H9 (cell line): ENCODE measurements around the gene BAG3. TPM values are rescaled to one million over a fixed set of nuclear protein-coding genes. Genes with fewer than 3 reads are reported as not detected.

Experiments used
- DNase-seq: peaks from one replicate; pipeline ENCODE4 v3.0.0-alpha.2; 2017
- H2AFZ ChIP-seq: one replicate; pipeline ENCODE4 v1.6.1; 2013; ENCODE audit warnings: mild to moderate bottlenecking, low read length, control low read depth, moderate library complexity
- H2AK5ac ChIP-seq: 2 replicates; pipeline ENCODE4 v1.6.1; 2013; ENCODE audit warnings: low read length, control low read depth, mixed read lengths; ENCODE audit not compliant: insufficient read length
- H2BK120ac ChIP-seq: one replicate; pipeline ENCODE4 v1.6.1; 2013; ENCODE audit warnings: low read depth, mild to moderate bottlenecking, low read length, control low read depth, inconsistent platforms; ENCODE audit not compliant: poor library complexity, severe bottlenecking
- H2BK12ac ChIP-seq: 2 replicates; pipeline ENCODE4 v1.6.1; 2013; ENCODE audit warnings: low read length, control low read depth, mixed read lengths, low read depth; ENCODE audit not compliant: insufficient read length
- H2BK15ac ChIP-seq: 2 replicates; pipeline ENCODE4 v1.6.1; 2013; ENCODE audit warnings: low read depth, low read length, control low read depth
- H2BK20ac ChIP-seq: one replicate; pipeline ENCODE4 v1.6.1; 2013; ENCODE audit warnings: low read depth, mild to moderate bottlenecking, low read length, control low read depth, inconsistent platforms; ENCODE audit not compliant: poor library complexity, severe bottlenecking
- H2BK5ac ChIP-seq: 2 replicates; pipeline ENCODE4 v1.6.1; 2013; ENCODE audit warnings: low read length, control low read depth, mixed read lengths; ENCODE audit not compliant: insufficient read length
- H3K14ac ChIP-seq: 2 replicates; pipeline ENCODE4 v1.6.1; 2013; ENCODE audit warnings: low read length, control low read depth; ENCODE audit not compliant: insufficient read depth
- H3K18ac ChIP-seq: 2 replicates; pipeline ENCODE4 v1.6.1; 2013; ENCODE audit warnings: low read depth, mild to moderate bottlenecking, mixed read lengths, low read length, control low read depth; ENCODE audit not compliant: insufficient read length
- H3K23ac ChIP-seq: 2 replicates; pipeline ENCODE4 v1.6.1; 2013; ENCODE audit warnings: low read length, control low read depth, mixed read lengths, low read depth; ENCODE audit not compliant: insufficient read length
- H3K23me2 ChIP-seq: 2 replicates; pipeline ENCODE4 v1.6.1; 2013; ENCODE audit warnings: low read depth, mild to moderate bottlenecking, mixed read lengths, low read length, control low read depth; ENCODE audit not compliant: insufficient read length, poor library complexity, severe bottlenecking
- H3K27ac ChIP-seq: 2 replicates; pipeline ENCODE4 v1.5.1; 2013; ENCODE audit warnings: low read length, control low read depth, mixed read lengths, low read depth; ENCODE audit not compliant: insufficient read length
- H3K27me3 ChIP-seq: 2 replicates; pipeline ENCODE4 v1.6.1; 2013; ENCODE audit warnings: low read length, control low read depth, inconsistent platforms; ENCODE audit not compliant: insufficient read depth
- H3K4ac ChIP-seq: 2 replicates; pipeline ENCODE4 v1.6.1; 2013; ENCODE audit warnings: low read depth, mild to moderate bottlenecking, control low read depth, inconsistent platforms, low read length, moderate library complexity
- H3K4me1 ChIP-seq: 2 replicates; pipeline ENCODE4 v1.6.1; 2013; ENCODE audit warnings: low read length, control low read depth, inconsistent platforms; ENCODE audit not compliant: insufficient read depth
- H3K4me2 ChIP-seq: 2 replicates; pipeline ENCODE4 v1.6.1; 2013; ENCODE audit warnings: low read length, control low read depth, mixed read lengths; ENCODE audit not compliant: insufficient read length, insufficient read depth
- H3K56ac ChIP-seq: 2 replicates; pipeline ENCODE4 v1.6.1; 2013; ENCODE audit warnings: low read depth, mild to moderate bottlenecking, mixed read lengths, low read length, control low read depth; ENCODE audit not compliant: insufficient read length
- H3K79me1 ChIP-seq: 2 replicates; pipeline ENCODE4 v1.6.1; 2013; ENCODE audit warnings: low read depth, mild to moderate bottlenecking, moderate library complexity, low read length, control low read depth, inconsistent platforms; ENCODE audit not compliant: insufficient read depth, poor library complexity, severe bottlenecking
- H3K79me2 ChIP-seq: 2 replicates; pipeline ENCODE4 v1.6.1; 2013; ENCODE audit warnings: low read length, control low read depth, inconsistent platforms; ENCODE audit not compliant: insufficient read depth
- H3K9ac ChIP-seq: 2 replicates; pipeline ENCODE4 v1.6.1; 2013; ENCODE audit warnings: low read length, control low read depth, mixed read lengths; ENCODE audit not compliant: insufficient read length; ENCODE audit errors: extremely low read depth
- H3K9me3 ChIP-seq: one replicate; pipeline ENCODE4 v1.6.1; 2013; ENCODE audit warnings: low read depth, low read length, inconsistent platforms; ENCODE audit not compliant: control insufficient read depth
- H3T11ph ChIP-seq: one replicate; pipeline ENCODE4 v1.6.1; 2013; ENCODE audit warnings: mild to moderate bottlenecking, low read length, control low read depth, inconsistent platforms
- H4K20me1 ChIP-seq: one replicate; pipeline ENCODE4 v1.6.1; 2013; ENCODE audit not compliant: control insufficient read depth, insufficient read length, insufficient read depth
- H4K5ac ChIP-seq: 2 replicates; pipeline ENCODE4 v1.6.1; 2013; ENCODE audit warnings: low read depth, mild to moderate bottlenecking, mixed read lengths, low read length, control low read depth; ENCODE audit not compliant: insufficient read length
- H4K8ac ChIP-seq: replicated peaks from 2 replicates; pipeline ENCODE4 v1.6.1; 2013; ENCODE audit warnings: low read length, control low read depth, mixed read lengths, low read depth; ENCODE audit not compliant: insufficient read length
- H4K91ac ChIP-seq: 2 replicates; pipeline ENCODE4 v1.6.1; 2013; ENCODE audit warnings: low read depth, mild to moderate bottlenecking, moderate library complexity, mixed read lengths, low read length, control low read depth; ENCODE audit not compliant: insufficient read length
- H3K27ac Mint-ChIP-seq, 3 experiments: 2 replicates in 2 of 3; 3 replicates in 1 of 3; pipeline ENCODE4 v1.8.0; 2020 to 2021; ENCODE audit warnings: mixed read lengths in 3 of 3, mild to moderate bottlenecking in 1 of 3, moderate library complexity in 1 of 3
- H3K27me3 Mint-ChIP-seq: 2 replicates; pipeline ENCODE4 v1.8.0; 2021; ENCODE audit warnings: low read depth, mild to moderate bottlenecking, moderate library complexity, mixed read lengths
- H3K36me3 Mint-ChIP-seq, 3 experiments: 2 replicates in 2 of 3; 3 replicates in 1 of 3; pipeline ENCODE4 v1.8.0; 2020 to 2021; ENCODE audit warnings: low read depth in 3 of 3, mixed read lengths in 3 of 3; ENCODE audit not compliant: insufficient read depth in 1 of 3
- H3K4me1 Mint-ChIP-seq, 2 experiments: 2 replicates each; pipeline ENCODE4 v1.8.0; 2020; ENCODE audit warnings: mixed read lengths in 2 of 2
- H3K4me3 Mint-ChIP-seq, 2 experiments: 2 replicates in 1 of 2; 3 replicates in 1 of 2; pipeline ENCODE4 v1.8.0; 2020 to 2021; ENCODE audit warnings: mild to moderate bottlenecking in 2 of 2, mixed read lengths in 2 of 2, moderate library complexity in 1 of 2
- H3K9me3 Mint-ChIP-seq, 2 experiments: 2 replicates in 1 of 2; 3 replicates in 1 of 2; pipeline ENCODE4 v1.8.0; 2020; ENCODE audit warnings: mild to moderate bottlenecking in 2 of 2, mixed read lengths in 2 of 2, moderate library complexity in 1 of 2
- WGBS: extraction: QIAGEN DNeasy Blood & Tissue Kit; methylation state at CpG from one replicate; pipeline ENCODE4 v1.1.7; 2013; ENCODE audit warnings: missing lambda C conversion rate, low lambda C conversion rate, mixed read lengths; ENCODE audit not compliant: insufficient read length; ENCODE audit errors: extremely low coverage; 5-methylcytosine and 5-hydroxymethylcytosine counted together
- total RNA-seq: library from RNA; stranded (reverse); gene quantifications from 2 replicates; pipeline ENCODE4 v1.2.1, GENCODE V29; 2021
- TF ChIP-seq, protein P1 (sequence below): fragments of 200-600 bp; sonication (generic); conservative IDR thresholded peaks from 3 replicates; pipeline ENCODE4 v1.8.0; 2021; ENCODE audit warnings: antibody characterized with exemption, mild to moderate bottlenecking

The BAG3 gene
- total RNA-seq, 1 experiment from 2014 or later = 11.4 TPM

DNA sequence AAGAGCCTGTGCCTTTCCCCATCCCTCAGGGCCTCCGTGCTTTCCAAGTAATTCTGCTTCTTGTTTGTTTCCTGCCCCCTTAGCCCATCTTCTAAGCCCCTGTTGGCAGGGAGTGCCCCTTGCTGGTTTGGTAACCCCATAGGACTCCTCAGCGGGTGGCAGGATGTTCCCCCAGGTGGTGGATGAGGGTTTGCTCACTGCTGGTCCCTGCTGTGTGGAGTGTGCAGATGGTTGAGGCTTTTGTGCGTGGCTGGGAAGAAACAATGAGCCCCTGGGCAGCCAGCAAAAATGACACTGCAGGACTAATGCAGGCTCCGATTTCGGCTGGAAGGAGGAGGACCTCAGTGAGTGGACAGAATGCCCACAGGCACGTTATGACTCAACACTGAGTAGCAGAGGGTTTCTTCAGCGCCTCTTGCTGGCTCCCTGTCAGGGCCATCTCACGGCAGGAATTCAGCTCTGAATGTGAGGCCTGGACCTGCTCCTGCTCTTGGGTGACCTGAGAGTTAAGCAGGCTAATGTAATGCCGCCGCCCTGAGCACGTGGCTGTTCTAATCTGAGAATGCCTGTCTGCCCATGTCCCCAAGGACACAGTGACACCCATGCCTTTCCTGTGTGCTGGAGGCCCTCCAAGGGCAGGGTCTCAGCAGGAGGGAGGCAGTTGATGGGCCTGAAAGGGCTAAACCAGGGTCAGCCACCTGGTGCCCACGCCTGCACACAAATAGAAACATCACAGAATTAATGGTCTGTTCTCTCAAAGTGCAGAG, 16.6 kb downstream of the BAG3 start:
- Histone ChIP-seq H3K27ac (no peak overlapping the region), H3K9me3 (no peaks in the 10 kb centered on the region), H4K20me1 (peaks cover 3% of the 10 kb centered on the region), H2BK20ac (no peak overlapping the region), H4K8ac (no peak overlapping the region), H2BK120ac (no peak overlapping the region), H2AFZ (no peak overlapping the region), H2AK5ac (no peak overlapping the region), H3K14ac (no peak overlapping the region; the same call in none of the 2 replicates), H3T11ph (no peak overlapping the region), H3K79me1 (no peaks in the 10 kb centered on the region), H3K4me2 (no peak overlapping the region), H3K9ac (no peak overlapping the region), H3K18ac (no peak overlapping the region), H2BK12ac (no peak overlapping the region), H3K4ac (no peak overlapping the region), H3K27me3 (no peaks in the 10 kb centered on the region), H3K23me2 (no peaks in the 10 kb centered on the region), H3K79me2 (no peaks in the 10 kb centered on the region; the same call in 1 of the 2 replicates), H3K23ac (no peak overlapping the region), H4K5ac (no peak overlapping the region), H2BK5ac (no peak overlapping the region), H3K56ac (no peak overlapping the region), H3K4me1 (peaks cover 4% of the 10 kb centered on the region; the same call in 1 of the 2 replicates), H4K91ac (no peak overlapping the region), H2BK15ac (no peak overlapping the region)
- Mint-ChIP-seq H3K36me3 (peaks cover 14 to 29% (median 26%) of the 10 kb centered on the region in 3 experiments), H3K4me3 (peak overlapping the region; percentile 5 to 29; a peak in 2 of 5 replicates), H3K27me3 (no peaks in the 10 kb centered on the region), H3K27ac (peak overlapping the region in 2 of 3 experiments; percentile 53 to 54; a peak in 2 of 7 replicates), H3K4me1 (peaks cover 34 to 38% of the 10 kb centered on the region in 2 experiments), H3K9me3 (peaks cover 0 to 4% of the 10 kb centered on the region in 2 experiments; a peak in 2 of 5 replicates)
- TF ChIP-seq, protein P1, sequence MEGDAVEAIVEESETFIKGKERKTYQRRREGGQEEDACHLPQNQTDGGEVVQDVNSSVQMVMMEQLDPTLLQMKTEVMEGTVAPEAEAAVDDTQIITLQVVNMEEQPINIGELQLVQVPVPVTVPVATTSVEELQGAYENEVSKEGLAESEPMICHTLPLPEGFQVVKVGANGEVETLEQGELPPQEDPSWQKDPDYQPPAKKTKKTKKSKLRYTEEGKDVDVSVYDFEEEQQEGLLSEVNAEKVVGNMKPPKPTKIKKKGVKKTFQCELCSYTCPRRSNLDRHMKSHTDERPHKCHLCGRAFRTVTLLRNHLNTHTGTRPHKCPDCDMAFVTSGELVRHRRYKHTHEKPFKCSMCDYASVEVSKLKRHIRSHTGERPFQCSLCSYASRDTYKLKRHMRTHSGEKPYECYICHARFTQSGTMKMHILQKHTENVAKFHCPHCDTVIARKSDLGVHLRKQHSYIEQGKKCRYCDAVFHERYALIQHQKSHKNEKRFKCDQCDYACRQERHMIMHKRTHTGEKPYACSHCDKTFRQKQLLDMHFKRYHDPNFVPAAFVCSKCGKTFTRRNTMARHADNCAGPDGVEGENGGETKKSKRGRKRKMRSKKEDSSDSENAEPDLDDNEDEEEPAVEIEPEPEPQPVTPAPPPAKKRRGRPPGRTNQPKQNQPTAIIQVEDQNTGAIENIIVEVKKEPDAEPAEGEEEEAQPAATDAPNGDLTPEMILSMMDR = no peak
- no peak for DNase-seq
- no CpG with 5 or more reads among the region's 12 CpGs for WGBS
